HG03108 (cell line): Measurements from ENCODE around the gene SLC17A8.

Experiments
- ATAC-seq: cut with Tn5 transposase; IDR thresholded peaks from one replicate; pipeline ENCODE4 v1.9.1; 2021; ENCODE audit warnings: moderate library complexity; ENCODE audit not compliant: unreplicated experiment

The SLC17A8 gene

DNA sequence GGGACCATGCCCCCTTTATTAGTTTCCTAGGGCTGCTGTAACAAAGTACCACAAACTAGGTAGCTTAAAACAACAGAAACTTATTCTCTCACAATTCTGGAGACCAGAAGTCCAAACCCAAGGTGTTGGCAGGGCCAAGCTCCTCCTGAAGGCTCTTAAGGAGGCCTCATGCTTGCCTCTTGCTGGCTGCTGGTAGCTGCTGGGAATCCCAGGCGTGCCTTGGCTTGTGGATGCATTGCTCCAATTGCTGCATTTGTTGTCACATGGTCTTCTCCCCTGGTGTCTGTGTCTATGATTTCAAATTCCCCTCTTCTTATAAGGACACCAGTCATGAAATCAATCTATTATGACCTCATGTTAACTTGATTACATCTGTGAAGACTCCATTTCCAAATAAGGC is 11.2 kb downstream of the SLC17A8 start:
- no peak for ATAC-seq

DNA sequence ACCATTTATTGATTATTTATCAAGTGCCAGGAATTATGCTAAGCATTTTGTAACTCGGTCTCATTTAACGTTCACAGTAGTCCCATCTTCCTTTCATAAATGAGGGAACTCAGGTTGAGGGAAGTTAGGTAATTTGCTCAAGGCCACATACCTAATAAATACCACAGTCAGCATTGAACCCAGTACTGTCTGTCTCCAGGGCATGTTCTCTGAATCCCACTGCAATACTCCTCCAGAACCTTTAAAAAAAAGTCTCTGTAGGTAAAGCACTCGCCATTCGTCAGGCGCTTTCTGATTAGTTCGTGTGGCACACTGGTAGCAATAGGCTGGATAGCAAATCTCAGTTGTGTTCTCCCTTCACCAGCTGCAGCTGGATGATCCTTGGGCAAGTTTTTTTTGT is 14.3 kb downstream of the SLC17A8 start:
- ATAC-seq = no peak

DNA sequence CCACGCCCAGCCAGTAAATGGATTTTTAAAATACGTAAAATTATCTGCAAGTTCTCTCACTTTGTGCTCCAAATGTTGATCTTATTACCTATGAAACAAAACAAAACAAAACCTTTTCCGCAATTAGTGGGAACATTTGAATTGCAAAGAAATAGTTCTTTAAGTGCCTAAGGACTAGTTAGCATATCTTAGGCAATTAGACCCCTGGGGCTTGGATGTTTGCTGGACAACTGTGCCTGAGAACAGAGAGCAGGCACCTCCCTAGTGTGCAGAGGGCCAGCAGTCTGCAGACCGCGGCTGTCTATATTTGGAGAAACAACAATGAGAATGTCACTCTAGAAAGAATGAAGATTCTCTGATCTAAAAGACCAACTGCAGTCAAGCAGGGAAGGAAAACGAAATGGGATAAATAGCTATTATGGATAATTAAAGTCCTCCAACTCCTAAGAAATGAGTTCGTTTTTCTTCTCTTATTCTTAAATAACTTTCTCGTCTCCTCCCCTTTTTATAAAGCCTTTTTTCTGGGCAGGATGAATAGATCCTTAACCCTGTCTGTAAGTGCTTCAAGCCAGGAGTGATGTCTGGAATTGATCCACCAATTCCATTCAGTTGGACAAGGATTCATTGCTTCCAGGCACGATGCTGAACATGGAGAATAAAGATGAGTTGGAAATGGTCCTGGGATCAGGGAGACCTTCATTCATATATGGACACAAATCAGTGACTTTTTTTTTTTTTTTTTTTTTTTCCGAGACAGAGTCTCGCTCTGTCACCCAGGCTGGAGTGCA is 16.2 kb downstream of the SLC17A8 start:
- no peak for ATAC-seq

DNA sequence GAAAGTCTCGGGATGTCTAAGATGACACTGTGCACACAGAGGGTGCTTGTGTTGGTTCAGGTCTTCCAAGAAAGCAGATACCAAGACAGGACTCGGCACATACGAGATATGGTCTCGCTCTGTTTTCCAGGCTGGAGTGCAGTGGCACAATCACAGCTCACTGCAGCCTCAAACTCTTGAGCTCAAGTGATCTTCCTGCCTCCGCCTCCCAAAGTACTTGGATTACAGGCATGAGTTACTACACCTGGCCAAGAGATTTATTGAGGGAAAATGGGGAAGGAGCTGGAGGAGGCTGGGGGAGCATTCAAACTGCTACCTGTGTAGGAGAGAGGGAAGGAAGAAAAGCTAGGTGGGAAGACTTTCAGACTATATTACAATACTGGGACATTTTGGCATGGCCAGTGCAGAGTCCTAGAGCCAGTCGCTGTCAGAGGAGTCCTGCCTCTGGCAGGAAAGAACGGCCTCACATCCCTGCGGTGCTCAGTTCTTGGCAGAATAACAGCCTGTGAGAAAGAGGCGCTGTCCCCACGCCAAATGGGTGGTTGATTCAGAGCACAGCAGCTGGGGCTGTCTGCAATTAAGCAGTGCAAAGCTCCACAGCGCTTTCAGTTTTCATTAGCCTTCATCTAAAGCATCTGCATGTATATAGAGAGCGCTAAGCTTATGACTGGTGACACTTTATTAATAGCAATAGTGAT is 18.3 kb downstream of the SLC17A8 start:
- no peak for ATAC-seq

DNA sequence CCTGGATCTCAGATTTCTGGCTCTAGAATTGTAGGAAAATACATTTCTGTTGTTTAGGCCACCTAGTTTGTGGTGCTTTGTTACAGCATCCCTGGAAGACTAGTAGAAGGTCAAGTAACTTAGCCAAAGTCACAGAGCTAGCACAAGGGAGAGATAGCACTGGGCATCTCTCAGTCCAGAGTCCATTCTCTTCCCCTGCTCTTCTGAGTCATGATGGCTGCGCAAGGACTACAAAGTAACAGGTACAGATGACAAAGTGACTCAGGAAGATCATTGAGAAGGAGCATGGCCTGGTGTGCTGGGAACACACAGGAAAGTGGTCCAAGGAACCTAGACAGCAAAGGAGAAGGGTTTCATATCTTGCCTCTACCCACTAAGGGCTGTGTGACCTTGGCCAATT is 19.3 kb downstream of the SLC17A8 start:
- ATAC-seq = no peak

DNA sequence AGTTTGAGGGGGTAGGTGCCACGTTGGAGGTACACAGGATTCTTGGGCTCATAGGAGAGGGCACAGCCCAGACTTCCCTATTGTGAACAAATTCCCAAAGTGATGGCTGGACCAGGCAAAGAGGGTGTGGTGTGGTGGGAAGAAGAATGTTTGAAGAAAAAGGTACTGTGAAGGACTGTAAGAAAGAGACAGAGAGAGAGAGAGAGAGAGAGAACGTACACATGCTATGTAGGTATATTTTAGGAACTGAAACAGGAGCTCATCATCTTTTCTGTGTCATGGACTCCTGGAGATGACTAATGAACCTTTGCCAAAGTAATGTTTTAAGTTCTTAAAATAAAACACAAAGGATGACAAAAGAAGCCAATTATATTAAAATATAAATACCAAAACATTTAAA is 24.5 kb downstream of the SLC17A8 start:
- ATAC-seq = no peak

DNA sequence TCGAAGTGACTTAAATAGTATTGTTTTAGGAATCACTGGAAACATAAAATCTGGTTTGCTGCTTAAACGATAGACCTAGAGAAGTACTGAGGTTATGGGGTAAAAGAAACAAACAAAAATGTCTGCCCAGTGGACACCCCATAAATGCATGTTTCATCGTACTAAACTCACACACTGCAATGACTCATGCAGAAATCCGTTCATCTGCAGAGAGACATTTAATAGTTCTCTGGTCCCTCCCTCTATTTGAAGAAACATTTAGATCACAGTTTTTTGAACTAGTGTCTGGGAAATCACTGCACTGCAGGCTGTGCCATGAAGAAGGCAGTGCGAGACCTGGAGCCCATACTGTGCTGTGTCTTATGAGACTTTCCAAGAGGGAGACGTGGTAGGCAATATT is 25.5 kb downstream of the SLC17A8 start:
- ATAC-seq = no peak

DNA sequence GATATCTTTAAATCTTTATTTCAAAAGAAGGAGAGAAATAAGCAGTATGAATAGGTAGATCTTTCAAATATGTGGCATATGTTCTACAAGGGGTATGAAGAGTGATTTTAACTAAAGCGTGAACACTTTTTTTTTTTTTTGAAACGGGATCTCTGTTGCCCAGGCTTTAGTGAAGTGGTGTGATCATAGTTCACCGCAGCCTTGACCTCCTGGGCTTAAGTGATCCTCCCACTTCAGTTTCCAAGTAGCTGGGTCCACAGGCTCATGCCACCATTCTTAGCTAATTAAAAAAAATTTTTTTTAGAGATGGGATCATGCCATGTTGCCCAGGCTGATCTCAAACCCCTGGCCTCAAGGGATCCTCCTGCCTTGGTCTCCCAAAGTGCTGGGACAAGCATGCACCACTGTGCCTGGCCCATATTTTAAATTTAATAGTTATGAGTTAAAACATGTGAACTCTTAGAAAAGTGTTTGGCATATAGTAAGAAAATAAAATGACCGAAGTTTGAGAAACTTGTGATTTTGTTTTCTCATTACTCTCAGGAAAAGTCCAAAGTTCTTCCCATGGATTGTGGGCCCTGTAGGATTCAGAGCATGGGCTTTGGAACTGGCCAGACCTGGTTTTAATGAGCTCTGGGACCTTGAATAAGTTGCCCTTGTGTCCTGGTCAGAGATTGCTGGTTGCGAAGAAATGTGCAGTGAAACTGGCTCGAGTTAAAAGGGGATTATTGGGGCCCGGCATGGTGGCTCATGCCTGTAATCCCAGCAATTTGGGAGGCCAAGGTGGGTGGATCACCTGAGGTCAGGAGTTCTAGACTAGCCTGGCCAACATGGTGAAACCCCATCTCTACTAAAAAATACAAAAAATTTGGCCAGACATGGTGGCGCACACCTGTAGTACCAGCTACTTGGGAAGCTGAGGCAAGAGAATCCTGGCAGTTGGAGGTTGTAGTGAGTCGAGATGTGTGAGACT is 27.0 kb downstream of the SLC17A8 start:
- ATAC-seq = no peak

DNA sequence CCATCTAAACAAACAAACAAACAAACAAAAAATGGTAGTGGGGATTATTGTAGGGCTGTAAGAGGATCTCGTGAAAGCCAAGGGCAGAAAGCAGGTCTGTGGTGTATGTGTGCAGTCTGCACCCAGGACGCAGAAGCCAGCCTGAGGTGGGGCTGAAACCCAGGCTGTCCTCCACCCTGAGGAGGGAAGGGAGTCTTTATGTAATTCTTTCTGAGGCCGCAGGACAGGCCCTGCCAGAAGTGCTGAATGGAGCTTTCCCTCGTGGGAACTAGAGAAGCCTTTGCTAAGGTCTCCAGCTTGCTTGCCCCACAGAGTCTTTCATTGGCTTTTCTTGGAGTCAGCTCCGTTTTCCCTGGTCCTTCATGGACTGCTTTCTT is 27.7 kb downstream of the SLC17A8 start:
- ATAC-seq = no peak

DNA sequence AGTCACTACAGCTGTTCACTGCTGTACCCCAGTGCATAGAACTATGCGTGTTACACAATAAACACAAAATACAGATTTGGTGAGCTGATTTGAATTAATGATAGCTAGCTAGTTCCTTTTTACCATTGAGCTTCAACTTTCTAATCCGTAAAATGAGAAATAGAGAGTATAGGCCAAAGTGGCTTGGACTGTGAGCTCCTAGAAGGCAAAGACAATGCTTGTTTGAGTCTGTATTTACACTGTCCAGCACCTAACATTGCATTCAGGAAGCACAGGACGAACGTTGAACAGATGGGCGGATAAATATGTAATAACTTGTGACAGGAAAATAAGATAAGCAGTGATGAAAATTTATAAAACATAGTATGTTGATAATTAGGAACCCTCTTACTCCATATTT is 31.5 kb downstream of the SLC17A8 start:
- ATAC-seq = no peak

DNA sequence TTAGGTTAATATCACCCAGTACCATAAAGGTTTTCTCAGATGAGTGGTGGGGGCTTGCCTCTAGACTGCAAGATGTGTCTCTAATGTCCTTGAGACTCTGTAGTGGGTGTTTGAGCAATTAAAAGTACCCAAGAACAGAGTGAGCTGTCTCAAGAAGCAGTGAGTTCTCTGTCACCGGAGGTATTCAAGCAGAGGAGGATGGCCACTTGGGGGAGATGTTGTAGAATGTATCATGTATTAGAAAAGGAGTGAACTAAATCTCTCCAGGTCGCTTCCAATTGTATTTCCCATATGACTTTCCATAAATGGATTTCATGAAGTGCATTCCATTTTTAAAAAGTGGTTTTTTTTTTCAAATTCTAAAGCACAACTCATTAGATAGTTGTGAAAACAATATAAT is 35.0 kb downstream of the SLC17A8 start:
- no peak for ATAC-seq

DNA sequence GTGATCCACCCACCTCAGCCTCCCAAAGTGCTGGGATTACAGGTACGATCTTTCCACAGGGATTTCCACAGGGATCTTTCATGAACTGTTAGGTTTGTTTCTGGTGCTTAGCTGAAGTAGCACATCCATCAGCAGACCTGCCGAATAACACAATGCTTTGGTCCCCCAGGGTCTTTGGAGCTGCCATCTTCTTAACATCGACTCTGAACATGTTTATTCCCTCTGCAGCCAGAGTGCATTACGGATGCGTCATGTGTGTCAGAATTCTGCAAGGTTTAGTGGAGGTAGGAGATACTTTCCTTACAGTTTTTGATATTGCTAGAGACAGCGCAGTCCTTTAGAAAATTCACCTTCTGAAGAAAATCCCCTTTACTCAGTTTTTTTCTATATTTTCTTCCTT is 36.3 kb downstream of the SLC17A8 start:
- ATAC-seq = no peak

DNA sequence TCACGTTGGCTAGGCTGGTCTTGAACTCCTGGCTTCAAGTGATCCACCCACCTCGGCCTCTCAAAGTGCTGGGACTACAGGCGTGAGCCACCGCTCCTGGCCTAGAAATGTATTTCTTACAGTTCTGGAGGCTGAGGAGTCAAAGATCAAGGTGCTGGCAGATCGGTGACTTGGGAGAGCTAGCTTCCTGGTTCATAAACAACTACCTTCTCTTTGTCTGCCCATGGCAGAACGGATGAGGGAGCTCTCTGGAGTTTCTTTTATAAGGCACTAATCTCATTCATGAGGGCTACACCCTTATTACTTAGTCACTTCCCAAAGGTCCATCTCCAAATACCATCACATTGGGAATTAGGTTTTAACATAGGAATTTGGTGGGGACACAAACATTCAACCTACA is 38.9 kb downstream of the SLC17A8 start:
- ATAC-seq = no peak

DNA sequence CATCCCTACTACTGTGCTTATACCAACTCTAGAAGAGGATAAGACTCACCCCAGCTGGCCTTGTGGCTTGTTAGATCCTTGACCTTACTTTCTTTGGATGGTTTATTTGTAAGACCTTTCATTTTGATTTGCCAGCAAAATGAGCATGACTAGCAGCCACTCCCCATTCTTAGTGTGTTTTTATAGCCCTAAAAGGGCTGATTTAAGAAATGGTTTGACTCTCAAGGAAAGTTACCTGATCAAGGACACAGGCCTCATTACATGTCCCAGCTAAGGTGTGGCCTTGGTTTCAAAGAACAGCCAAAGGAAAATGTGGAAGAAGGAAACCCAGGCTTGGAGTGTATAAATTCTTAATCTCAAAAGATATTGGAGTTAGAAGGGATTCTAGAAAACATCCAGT is 41.4 kb downstream of the SLC17A8 start:
- ATAC-seq = no peak

DNA sequence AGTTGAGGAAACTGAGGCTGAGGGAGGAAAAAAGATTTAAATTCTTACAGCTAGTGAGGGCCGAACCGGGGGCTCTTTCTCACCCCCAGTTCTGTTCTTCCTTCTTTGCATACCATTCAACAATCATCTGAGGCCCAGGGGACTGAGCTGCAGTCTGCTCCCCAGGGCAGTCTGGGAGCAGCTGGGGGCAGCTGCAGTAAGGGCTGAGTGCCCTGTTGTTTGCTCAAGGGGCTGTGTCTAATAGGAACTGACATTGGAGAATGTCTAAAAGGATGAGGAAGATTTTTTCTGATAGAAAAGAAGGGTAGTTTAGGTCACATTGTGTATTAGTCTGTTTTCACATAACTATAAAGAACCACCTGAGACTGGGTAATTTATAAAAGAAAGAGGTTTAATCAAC is 42.2 kb downstream of the SLC17A8 start:
- no peak for ATAC-seq

DNA sequence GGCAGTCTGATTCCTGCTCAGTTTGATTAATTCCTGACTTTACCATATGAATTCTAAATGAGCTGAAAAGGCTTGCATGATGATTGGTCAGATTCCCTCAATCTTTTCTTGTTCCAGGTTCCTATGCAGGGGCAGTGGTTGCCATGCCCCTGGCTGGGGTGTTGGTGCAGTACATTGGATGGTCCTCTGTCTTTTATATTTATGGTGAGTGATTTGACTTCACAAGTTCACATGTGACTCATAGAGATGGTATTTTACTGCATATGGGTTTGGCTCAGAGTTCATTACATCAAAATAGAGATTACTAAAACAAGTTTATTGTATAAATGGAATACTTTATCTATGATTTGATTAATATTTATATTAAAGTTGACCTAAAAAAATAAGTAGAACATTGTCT is 44.8 kb downstream of the SLC17A8 start:
- no peak for ATAC-seq

DNA sequence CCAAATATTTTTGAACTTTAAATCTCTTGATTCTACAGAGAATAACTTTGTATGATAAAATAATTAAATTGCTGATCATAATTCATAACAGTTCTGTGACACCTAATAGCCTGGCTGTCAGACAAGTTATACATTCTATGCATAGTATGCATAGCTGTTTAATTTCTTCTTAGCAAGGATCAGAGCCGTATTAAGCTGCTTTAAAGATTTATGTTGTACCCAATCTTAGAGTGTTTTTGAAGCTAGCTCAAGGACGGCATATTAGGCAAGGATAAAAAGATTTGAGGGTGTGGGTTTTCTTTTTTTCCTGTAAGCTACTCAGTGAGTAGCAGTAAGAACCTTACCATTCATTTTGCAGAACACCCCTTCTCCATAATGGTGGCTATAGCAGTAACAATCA is 45.9 kb downstream of the SLC17A8 start:
- no peak for ATAC-seq

DNA sequence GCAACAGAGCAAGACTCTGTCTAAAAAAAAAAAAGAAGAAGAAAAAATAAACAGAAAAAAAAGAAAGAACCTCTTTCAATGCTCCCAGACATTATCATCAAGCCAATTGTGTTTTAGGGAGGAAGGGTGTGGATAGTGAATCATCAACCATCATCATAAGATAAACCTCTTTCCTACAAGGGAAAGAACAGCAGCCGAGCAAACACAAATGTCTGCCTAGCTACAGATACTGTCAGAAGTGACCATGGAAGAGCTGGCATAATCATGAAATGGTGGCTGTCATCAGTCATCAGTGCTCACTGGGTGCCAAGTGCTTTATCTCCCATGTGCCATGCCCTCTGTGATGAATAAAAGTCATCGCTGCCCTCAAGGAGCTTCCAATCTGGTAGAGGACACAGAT is 46.6 kb downstream of the SLC17A8 start:
- no peak for ATAC-seq

DNA sequence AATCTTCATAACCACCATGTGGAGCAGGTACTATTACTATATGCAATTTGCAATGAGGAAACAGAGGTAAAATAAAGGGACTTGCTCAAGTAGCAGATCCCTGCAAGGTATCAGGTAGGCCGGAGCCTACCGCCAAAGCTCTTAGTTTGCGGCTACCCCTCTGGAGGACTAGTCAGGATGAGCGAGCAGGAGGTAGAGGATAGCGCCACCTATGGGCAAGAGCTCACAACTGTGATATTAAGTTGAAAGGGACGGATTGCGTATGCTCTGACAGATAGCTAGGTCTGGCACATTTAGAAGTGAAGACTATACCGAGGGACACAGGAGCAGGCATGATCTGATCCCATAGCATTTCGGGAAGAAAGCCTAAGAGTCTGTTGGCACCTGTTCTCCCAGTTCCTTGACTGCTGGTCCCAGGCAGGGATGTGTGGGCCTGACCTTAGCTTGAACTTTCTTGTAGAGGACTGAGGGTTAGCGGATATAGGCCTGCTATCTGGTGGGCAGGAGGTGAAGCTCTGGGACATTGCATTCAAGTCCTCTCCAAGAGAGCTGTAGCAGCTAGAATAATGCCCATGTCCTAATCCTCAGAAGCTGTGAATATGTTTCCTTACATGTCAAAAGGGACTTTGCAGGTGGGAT is 48.0 kb downstream of the SLC17A8 start:
- ATAC-seq = no peak

DNA sequence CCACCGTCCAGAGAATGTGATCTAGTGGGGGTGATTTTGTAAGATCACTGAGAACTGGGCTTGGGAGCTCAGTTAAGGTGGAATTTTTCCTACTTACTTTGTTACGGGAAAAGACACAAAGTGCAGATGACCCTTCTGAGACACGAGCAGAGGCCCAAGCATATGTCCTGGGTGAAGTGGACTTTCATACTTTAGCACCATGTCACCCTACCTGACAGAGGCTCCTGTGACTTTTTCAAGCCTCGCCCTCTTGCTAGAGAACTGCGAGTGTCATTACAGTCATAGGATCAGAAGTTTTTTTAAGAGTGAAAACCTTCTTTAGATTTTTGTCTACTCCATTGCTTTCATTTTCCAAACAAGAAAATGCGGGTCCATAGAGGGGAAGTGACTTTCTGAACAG is 56.1 kb downstream of the SLC17A8 start:
- no peak for ATAC-seq

DNA sequence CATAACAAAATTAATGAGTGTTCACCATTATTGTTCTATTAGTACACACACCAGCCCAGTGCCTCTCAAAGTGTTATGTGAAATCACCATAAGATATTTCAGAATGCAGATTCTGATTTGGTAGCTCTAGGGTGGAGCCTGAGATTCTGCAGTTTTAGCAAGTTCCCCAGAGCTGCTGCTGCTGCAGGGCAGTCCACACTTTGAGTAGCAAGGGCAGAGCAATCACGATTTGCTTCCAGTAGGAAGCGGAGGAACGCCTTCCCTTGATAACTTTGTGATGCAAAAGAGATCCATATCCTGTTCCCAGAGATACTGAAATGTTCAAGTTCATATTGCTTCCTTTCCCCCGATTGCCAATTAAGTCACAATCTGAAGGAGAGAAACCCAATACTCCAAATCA is 57.9 kb downstream of the SLC17A8 start:
- ATAC-seq = no peak
